Neural progenitor cell (in vitro differentiated cells): ENCODE measurements around the gene USP34.

ENCODE experiments used
- CTCF ChIP-seq: fragments of 200-600 bp; sonication (generic); IDR thresholded peaks from 2 replicates; pipeline ENCODE4 v1.5.1; 2017; ENCODE audit warnings: antibody characterized with exemption, mild to moderate bottlenecking
- EZH2 ChIP-seq: fragments of 200-600 bp; sonication (generic); IDR thresholded peaks from 2 replicates; pipeline ENCODE4 v1.6.1; 2017; ENCODE audit warnings: antibody characterized with exemption, mild to moderate bottlenecking, moderate library complexity

- TF ChIP-seq CTCF (no peak), EZH2 (no peak)
Observed at GRCh38 chr2:61463769-61464475, 7.0 kb downstream of the USP34 start.
